SK-N-SH (cell line): ENCODE measurements around the gene UBAC2. TPM values are rescaled to one million over a fixed set of nuclear protein-coding genes. Genes with fewer than 3 reads are reported as not detected.

Source experiments
- CTCF ChIA-PET: fragments of 300-600, 350-600 bp; formaldehyde crosslinking; extraction: SDS; loops from one replicate; lab custom pipeline; 2021; lab: Yijun Ruan, JAX
- POLR2A ChIA-PET: fragments of 350-600 bp; sonication (Branson Sonifier 250); formaldehyde crosslinking; extraction: SDS; loops from one replicate; lab custom pipeline; 2020; ENCODE audit warnings: antibody characterized with exemption, inconsistent platforms; lab: Yijun Ruan, JAX
- DNase-seq: peaks from one replicate; pipeline ENCODE4 v3.0.0; 2012
- H2AFZ ChIP-seq: fragments of 200-600 bp; sonication (generic); 2 replicates; pipeline ENCODE4 v1.8.1; 2016; ENCODE audit warnings: antibody characterized with exemption, mild to moderate bottlenecking, low read depth
- H3F3A ChIP-seq: fragments of 200-600 bp; sonication (generic); replicated peaks from 2 replicates; pipeline ENCODE3; 2016; ENCODE audit warnings: antibody characterized with exemption, mild to moderate bottlenecking; ENCODE audit not compliant: insufficient read depth
- H3K27ac ChIP-seq, 2 experiments: fragments of 200-500 bp in 1 of 2; fragments of 200-600 bp in 1 of 2; sonication (Bioruptor generic) in 1 of 2; sonication (generic), shearing (Covaris generic) in 1 of 2; 2 replicates each; pipeline versions ENCODE4 v1.5.1 to v1.6.1; 2014 to 2016; ENCODE audit warnings: low read depth in 2 of 2, inconsistent platforms in 1 of 2, low read length in 1 of 2, mild to moderate bottlenecking in 1 of 2, mixed read lengths in 1 of 2
- H3K27me3 ChIP-seq: fragments of 200-600 bp; sonication (generic), shearing (Covaris generic); 2 replicates; pipeline ENCODE4 v1.6.1; 2016; ENCODE audit warnings: mixed run types; ENCODE audit not compliant: insufficient read depth
- H3K36me3 ChIP-seq, 2 experiments: fragments of 200-500 bp in 1 of 2; fragments of 200-600 bp in 1 of 2; sonication (Bioruptor generic) in 1 of 2; sonication (generic) in 1 of 2; replicated peaks in 1 of 2; 2 replicates each; pipeline versions ENCODE3 to v1.5.1; 2014 to 2016; ENCODE audit warnings: low read length in 1 of 2, mild to moderate bottlenecking in 1 of 2; ENCODE audit not compliant: insufficient read depth in 2 of 2, control insufficient read depth in 1 of 2
- H3K4me1 ChIP-seq, 2 experiments: fragments of 200-500 bp in 1 of 2; fragments of 200-600 bp in 1 of 2; sonication (Bioruptor generic) in 1 of 2; sonication (generic), shearing (Covaris generic) in 1 of 2; 2 replicates each; pipeline versions ENCODE4 v1.5.1 to v1.6.1; 2014 to 2016; ENCODE audit warnings: low read depth in 1 of 2, low read length in 1 of 2, mixed run types in 1 of 2; ENCODE audit not compliant: insufficient read depth in 2 of 2, control insufficient read depth in 1 of 2
- H3K4me2 ChIP-seq: fragments of 200-600 bp; sonication (generic), shearing (Covaris generic); 2 replicates; pipeline ENCODE4 v1.6.1; 2017; ENCODE audit warnings: mixed run types
- H3K4me3 ChIP-seq, 2 experiments: fragments of 200-500 bp in 1 of 2; fragments of 200-600 bp in 1 of 2; sonication (Bioruptor generic) in 1 of 2; sonication (generic), shearing (Covaris generic) in 1 of 2; 2 replicates each; pipeline versions ENCODE4 v1.5.1 to v1.8.1; 2014 to 2016; ENCODE audit warnings: low read depth in 2 of 2, inconsistent platforms in 1 of 2, low read length in 1 of 2, mild to moderate bottlenecking in 1 of 2, mixed read lengths in 1 of 2, moderate library complexity in 1 of 2
- H3K79me2 ChIP-seq: fragments of 200-600 bp; sonication (generic); 2 replicates; pipeline ENCODE4 v1.8.1; 2017; ENCODE audit warnings: mild to moderate bottlenecking; ENCODE audit not compliant: insufficient read depth
- H3K9ac ChIP-seq: fragments of 200-600 bp; sonication (generic); 2 replicates; pipeline ENCODE4 v1.6.1; 2017; ENCODE audit warnings: mixed run types
- H3K9me2 ChIP-seq: fragments of 200-600 bp; sonication (generic); 2 replicates; pipeline ENCODE4 v1.6.1; 2017; ENCODE audit warnings: mixed run types
- H3K9me3 ChIP-seq: fragments of 200-600 bp; sonication (generic); 2 replicates; pipeline ENCODE4 v1.6.1; 2017; ENCODE audit warnings: mixed run types, mild to moderate bottlenecking, moderate library complexity
- H4K20me1 ChIP-seq: fragments of 200-600 bp; sonication (generic); 2 replicates; pipeline ENCODE4 v1.6.1; 2017; ENCODE audit warnings: mild to moderate bottlenecking, mixed run types; ENCODE audit not compliant: insufficient read depth
- CTCF ChIP-seq: fragments of 200-600 bp; sonication (generic); IDR thresholded peaks from 2 replicates; pipeline ENCODE4 v1.6.1; 2017; ENCODE audit warnings: antibody characterized with exemption, mild to moderate bottlenecking, moderate library complexity
- ELF1 ChIP-seq: IDR thresholded peaks from 2 replicates; pipeline ENCODE4 v1.4.0; 2012
- EP300 ChIP-seq, 2 experiments: IDR thresholded peaks; 2 replicates each; pipeline versions ENCODE4 v1.4.0 to v1.6.1; 2012; ENCODE audit warnings: borderline replicate concordance in 1 of 2, low read depth in 1 of 2, low read length in 1 of 2
- EZH2phosphoT487 ChIP-seq: fragments of 200-600 bp; sonication (generic); IDR thresholded peaks from 2 replicates; pipeline ENCODE4 v1.6.1; 2017; ENCODE audit warnings: low read depth, mixed run types, mild to moderate bottlenecking, antibody characterized with exemption, moderate library complexity, borderline replicate concordance
- GABPA ChIP-seq: IDR thresholded peaks from 2 replicates; pipeline ENCODE4 v1.4.0; 2012; ENCODE audit warnings: low read depth, mild to moderate bottlenecking
- GATA2 ChIP-seq: sonication (generic); formaldehyde crosslinking; IDR thresholded peaks from 2 replicates; pipeline ENCODE4 v1.5.0; 2020; ENCODE audit warnings: mild to moderate bottlenecking, missing genetic modification reagents
- MEF2A ChIP-seq: IDR thresholded peaks from 2 replicates; pipeline ENCODE4 v1.4.0; 2012; ENCODE audit warnings: low read depth, borderline replicate concordance
- NRF1 ChIP-seq: IDR thresholded peaks from 2 replicates; pipeline ENCODE4 v1.6.1; 2012; ENCODE audit warnings: low read depth, mild to moderate bottlenecking, low read length
- POLR2AphosphoS5 ChIP-seq: IDR thresholded peaks from 2 replicates; pipeline ENCODE4 v1.6.1; 2012; ENCODE audit warnings: low read depth, low read length
- RCOR1 ChIP-seq: fragments of 150-350 bp; IDR thresholded peaks from 2 replicates; pipeline ENCODE4 v1.6.1; 2017; ENCODE audit warnings: antibody characterized with exemption, low read length
- RFX5 ChIP-seq: IDR thresholded peaks from 2 replicates; pipeline ENCODE4 v1.6.1; 2012; ENCODE audit warnings: mild to moderate bottlenecking, improper control_type of control experiment, low read length
- SIN3A ChIP-seq: IDR thresholded peaks from 2 replicates; pipeline ENCODE4 v1.6.1; 2012; ENCODE audit warnings: low read depth, mild to moderate bottlenecking, low read length, moderate library complexity, borderline replicate concordance
- SMC3 ChIP-seq: IDR thresholded peaks from 2 replicates; pipeline ENCODE4 v1.6.1; 2012; ENCODE audit warnings: low read depth, low read length, improper control_type of control experiment
- TAF1 ChIP-seq: IDR thresholded peaks from 2 replicates; pipeline ENCODE4 v1.6.1; 2012; ENCODE audit warnings: low read depth, mild to moderate bottlenecking, low read length, moderate library complexity, borderline replicate concordance
- TCF12 ChIP-seq: IDR thresholded peaks from 2 replicates; pipeline ENCODE4 v1.4.0; 2012
- USF2 ChIP-seq: fragments of 150-350 bp; IDR thresholded peaks from 2 replicates; pipeline ENCODE4 v1.6.1; 2017; ENCODE audit warnings: antibody characterized with exemption, low read length, low read depth, borderline replicate concordance
- ZBTB33 ChIP-seq: IDR thresholded peaks from 2 replicates; pipeline ENCODE4 v1.4.0; 2012; ENCODE audit warnings: low read depth, borderline replicate concordance
- WGBS: methylation state at CpG from one replicate; pipeline ENCODE4 v1.1.6; 2017; ENCODE audit warnings: low lambda C conversion rate; 5-methylcytosine and 5-hydroxymethylcytosine counted together
- polyA plus RNA-seq, 3 experiments: library from polyadenylated mRNA; depleted of rRNA; stranded (reverse); fragments of >200 nt; gene quantifications; 2 replicates each; pipeline ENCODE4 v1.2.3, GENCODE V29; 2012
- TF ChIP-seq, protein P1 (sequence below): IDR thresholded peaks from 2 replicates; pipeline ENCODE4 v1.6.1; 2012; ENCODE audit warnings: mild to moderate bottlenecking, low read depth, low read length, moderate library complexity
- TF ChIP-seq, protein P2 (sequence below): IDR thresholded peaks from 2 replicates; pipeline ENCODE4 v1.4.0; 2012; ENCODE audit warnings: low read depth, borderline replicate concordance
- TF ChIP-seq, protein P3 (sequence below): IDR thresholded peaks from 2 replicates; pipeline ENCODE4 v1.4.0; 2012; ENCODE audit warnings: low read depth
- TF ChIP-seq, protein P4 (sequence below): IDR thresholded peaks from 2 replicates; pipeline ENCODE4; 2012

UBAC2 gene
- polyA plus RNA-seq, 1 of the 3 experiments (the other 2 are of a cell fraction) = 79.0 TPM

DNA sequence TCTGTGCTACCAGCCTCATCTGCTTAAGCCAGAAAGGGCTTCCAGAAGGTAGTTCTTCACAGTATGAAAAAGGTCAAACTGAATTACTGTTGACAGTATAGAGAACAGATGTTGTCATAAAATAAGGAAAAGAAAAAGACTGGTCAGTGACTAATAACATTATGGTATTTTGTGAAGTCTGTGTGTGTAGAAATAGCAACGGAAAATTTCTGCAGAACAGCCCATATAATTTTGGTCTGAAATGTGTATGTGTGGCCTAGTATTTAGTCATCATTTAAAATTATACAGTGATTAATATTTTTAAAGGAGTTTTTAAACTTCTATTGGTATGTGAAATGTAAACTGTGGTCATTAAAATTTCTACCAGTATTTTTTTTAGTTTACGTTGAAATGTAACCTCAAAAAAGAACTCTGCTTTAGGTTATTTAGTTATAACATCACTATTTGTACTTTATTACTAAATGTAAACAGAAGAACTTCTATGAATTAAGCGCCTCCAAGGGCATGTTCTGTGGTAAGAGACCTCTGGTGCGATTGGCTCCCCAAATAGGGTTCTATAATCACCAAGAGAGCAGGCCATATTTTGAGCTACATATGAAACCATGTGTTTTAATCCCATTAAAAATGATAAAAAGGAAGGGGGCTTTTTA is 109.9 kb downstream of the UBAC2 start:
- no peak overlapping the region for H3K4me3 ChIP-seq
- H3K9me2 ChIP-seq = no peaks in the 10 kb centered on the region
- H3K9ac ChIP-seq = no peak overlapping the region; the same call in 1 of the 2 replicates
- H3K9me3 ChIP-seq = no peaks in the 10 kb centered on the region
- 0 out of 2 replicates have a peak, but pooled peaks cover 5% of the 10 kb centered on the region for H4K20me1 ChIP-seq
- peaks cover 6% of the 10 kb centered on the region; the same call in 1 of the 2 replicates for H3K79me2 ChIP-seq
- peaks cover 6 to 17% of the 10 kb centered on the region in 2 experiments for H3K36me3 ChIP-seq
- H3K27me3 ChIP-seq = no peaks in the 10 kb centered on the region
- peaks cover 30% of the 10 kb centered on the region for H3F3A ChIP-seq
- peak overlapping the region; percentile 23; the same call in 1 of the 2 replicates for H3K4me2 ChIP-seq
- ChIA-PET POLR2A (interaction anchor here (0.6 kb wide), 1 partner anchor 17 kb away, joined by 3 read pairs; no protein-coding TSS in a partner anchor), CTCF (interaction anchor here (1.0 kb wide), 1 partner anchor 126 kb away, joined by 3 read pairs; no protein-coding TSS in a partner anchor)
- H3K4me1 ChIP-seq = peaks cover 23 to 43% of the 10 kb centered on the region in 2 experiments
- peak overlapping the region; percentile 83 to 93 for H3K27ac ChIP-seq
- 62% methylated on average over 4 of the region's 4 CpGs for WGBS
- peak; percentile 25 for DNase-seq
- no peak overlapping the region for H2AFZ ChIP-seq
- TF ChIP-seq EP300 (IDR thresholded peaks at IDR 0.05; ENCODE audit: borderline replicate concordance in 1 of 2, low read depth in 1 of 2, low read length in 1 of 2) (peak; percentile 71 to 79; a peak in 2 of 4 replicates), NRF1 (no peak), USF2 (no peak), ELF1 (no peak), CTCF (no peak), TCF12 (peak; percentile 95), RFX5 (no peak), GATA2 (CRISPR knock-in tag) (no peak), TAF1 (no peak), SIN3A (no peak), GABPA (no peak), MEF2A (0 out of 2 replicates have a peak, but pooled peaks have one; percentile 24), POLR2AphosphoS5 (peak; percentile 49; the same call in 1 of the 2 replicates), SMC3 (no peak), EZH2phosphoT487 (no peak), ZBTB33 (no peak), RCOR1 (no peak)
- TF ChIP-seq, protein P1, sequence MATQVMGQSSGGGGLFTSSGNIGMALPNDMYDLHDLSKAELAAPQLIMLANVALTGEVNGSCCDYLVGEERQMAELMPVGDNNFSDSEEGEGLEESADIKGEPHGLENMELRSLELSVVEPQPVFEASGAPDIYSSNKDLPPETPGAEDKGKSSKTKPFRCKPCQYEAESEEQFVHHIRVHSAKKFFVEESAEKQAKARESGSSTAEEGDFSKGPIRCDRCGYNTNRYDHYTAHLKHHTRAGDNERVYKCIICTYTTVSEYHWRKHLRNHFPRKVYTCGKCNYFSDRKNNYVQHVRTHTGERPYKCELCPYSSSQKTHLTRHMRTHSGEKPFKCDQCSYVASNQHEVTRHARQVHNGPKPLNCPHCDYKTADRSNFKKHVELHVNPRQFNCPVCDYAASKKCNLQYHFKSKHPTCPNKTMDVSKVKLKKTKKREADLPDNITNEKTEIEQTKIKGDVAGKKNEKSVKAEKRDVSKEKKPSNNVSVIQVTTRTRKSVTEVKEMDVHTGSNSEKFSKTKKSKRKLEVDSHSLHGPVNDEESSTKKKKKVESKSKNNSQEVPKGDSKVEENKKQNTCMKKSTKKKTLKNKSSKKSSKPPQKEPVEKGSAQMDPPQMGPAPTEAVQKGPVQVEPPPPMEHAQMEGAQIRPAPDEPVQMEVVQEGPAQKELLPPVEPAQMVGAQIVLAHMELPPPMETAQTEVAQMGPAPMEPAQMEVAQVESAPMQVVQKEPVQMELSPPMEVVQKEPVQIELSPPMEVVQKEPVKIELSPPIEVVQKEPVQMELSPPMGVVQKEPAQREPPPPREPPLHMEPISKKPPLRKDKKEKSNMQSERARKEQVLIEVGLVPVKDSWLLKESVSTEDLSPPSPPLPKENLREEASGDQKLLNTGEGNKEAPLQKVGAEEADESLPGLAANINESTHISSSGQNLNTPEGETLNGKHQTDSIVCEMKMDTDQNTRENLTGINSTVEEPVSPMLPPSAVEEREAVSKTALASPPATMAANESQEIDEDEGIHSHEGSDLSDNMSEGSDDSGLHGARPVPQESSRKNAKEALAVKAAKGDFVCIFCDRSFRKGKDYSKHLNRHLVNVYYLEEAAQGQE = no peak
- TF ChIP-seq, protein P2, sequence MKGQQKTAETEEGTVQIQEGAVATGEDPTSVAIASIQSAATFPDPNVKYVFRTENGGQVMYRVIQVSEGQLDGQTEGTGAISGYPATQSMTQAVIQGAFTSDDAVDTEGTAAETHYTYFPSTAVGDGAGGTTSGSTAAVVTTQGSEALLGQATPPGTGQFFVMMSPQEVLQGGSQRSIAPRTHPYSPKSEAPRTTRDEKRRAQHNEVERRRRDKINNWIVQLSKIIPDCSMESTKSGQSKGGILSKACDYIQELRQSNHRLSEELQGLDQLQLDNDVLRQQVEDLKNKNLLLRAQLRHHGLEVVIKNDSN = no peak
- TF ChIP-seq, protein P3, sequence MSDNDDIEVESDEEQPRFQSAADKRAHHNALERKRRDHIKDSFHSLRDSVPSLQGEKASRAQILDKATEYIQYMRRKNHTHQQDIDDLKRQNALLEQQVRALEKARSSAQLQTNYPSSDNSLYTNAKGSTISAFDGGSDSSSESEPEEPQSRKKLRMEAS = 0 out of 2 replicates have a peak, but pooled peaks have one; percentile 22
- TF ChIP-seq, protein P4, sequence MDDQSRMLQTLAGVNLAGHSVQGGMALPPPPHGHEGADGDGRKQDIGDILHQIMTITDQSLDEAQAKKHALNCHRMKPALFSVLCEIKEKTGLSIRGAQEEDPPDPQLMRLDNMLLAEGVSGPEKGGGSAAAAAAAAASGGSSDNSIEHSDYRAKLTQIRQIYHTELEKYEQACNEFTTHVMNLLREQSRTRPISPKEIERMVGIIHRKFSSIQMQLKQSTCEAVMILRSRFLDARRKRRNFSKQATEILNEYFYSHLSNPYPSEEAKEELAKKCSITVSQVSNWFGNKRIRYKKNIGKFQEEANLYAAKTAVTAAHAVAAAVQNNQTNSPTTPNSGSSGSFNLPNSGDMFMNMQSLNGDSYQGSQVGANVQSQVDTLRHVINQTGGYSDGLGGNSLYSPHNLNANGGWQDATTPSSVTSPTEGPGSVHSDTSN = peak; percentile 94
